Loucy (cell line): ENCODE results near the gene RPL12.
"Not testable (repeated sequence)": the region's sequence is repeated elsewhere in the genome, so short reads cannot be mapped to it uniquely, and the experiment has no call there.

ENCODE experiments used
- EZH2phosphoT487 ChIP-seq: fragments of 200-600 bp; IDR thresholded peaks from 2 replicates; pipeline ENCODE4 v1.6.1; 2018; ENCODE audit warnings: antibody characterized with exemption, mild to moderate bottlenecking, moderate library complexity, borderline replicate concordance
- TF ChIP-seq, protein P1 (sequence below): fragments of 200-600 bp; sonication (generic); conservative IDR thresholded peaks from 2 replicates; pipeline ENCODE4 v1.5.1; 2014; ENCODE audit warnings: mild to moderate bottlenecking, antibody characterized with exemption, low read length

DNA sequence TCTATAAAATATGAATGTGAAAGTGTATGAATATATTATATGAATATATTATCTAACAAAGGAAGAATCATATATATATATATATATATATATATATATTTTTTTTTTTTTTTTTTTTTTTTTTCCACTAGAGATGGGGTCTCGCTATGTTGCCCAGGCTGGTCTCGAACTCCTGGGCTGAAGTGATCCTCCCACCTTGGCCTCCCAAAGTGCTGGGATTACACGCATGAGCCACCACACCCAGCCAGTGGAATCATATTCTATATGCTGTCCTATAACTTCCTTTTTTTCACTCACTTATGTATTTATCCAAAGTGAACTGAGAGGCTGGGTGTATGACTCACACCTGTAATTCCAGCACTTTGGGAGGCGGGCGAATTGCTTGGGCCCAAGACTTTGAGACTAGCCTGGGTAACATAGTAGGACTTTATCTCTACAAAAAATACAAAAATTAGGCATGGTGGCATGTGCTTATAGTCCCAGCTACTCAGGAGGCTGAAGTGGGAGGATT lies 15.3 kb upstream of the RPL12 start:
- TF ChIP-seq, protein P1, sequence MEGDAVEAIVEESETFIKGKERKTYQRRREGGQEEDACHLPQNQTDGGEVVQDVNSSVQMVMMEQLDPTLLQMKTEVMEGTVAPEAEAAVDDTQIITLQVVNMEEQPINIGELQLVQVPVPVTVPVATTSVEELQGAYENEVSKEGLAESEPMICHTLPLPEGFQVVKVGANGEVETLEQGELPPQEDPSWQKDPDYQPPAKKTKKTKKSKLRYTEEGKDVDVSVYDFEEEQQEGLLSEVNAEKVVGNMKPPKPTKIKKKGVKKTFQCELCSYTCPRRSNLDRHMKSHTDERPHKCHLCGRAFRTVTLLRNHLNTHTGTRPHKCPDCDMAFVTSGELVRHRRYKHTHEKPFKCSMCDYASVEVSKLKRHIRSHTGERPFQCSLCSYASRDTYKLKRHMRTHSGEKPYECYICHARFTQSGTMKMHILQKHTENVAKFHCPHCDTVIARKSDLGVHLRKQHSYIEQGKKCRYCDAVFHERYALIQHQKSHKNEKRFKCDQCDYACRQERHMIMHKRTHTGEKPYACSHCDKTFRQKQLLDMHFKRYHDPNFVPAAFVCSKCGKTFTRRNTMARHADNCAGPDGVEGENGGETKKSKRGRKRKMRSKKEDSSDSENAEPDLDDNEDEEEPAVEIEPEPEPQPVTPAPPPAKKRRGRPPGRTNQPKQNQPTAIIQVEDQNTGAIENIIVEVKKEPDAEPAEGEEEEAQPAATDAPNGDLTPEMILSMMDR = not testable (repeated sequence)
- TF ChIP-seq EZH2phosphoT487 = not testable (repeated sequence)
